WTC11 (cell line): ENCODE measurements around the gene CAPN11. TPM values are rescaled to one million over a fixed set of nuclear protein-coding genes. Genes with fewer than 3 reads are reported as not detected.

ENCODE experiments used
- ATAC-seq: fragments of 200-7000 bp; cut with Tn5 transposase; 2 replicates; pipeline ENCODE4 v1.10.0; 2021; ENCODE audit warnings: mild to moderate bottlenecking, moderate library complexity
- CTCF ChIA-PET: fragments of 300-600 bp; sonication (Branson Sonifier 250); formaldehyde crosslinking; loops from one replicate; lab custom pipeline; 2021; ENCODE audit warnings: antibody characterized with exemption; lab: Charles Lee
- POLR2A ChIA-PET: fragments of 350-600 bp; sonication (Branson Sonifier 250); formaldehyde crosslinking; loops from one replicate; lab custom pipeline; 2021; ENCODE audit warnings: antibody characterized with exemption; lab: Charles Lee
- DNase-seq: peaks from one replicate; pipeline ENCODE4 v3.0.0; 2021; ENCODE audit warnings: low spot score
- H3K27ac Mint-ChIP-seq: 2 replicates; pipeline ENCODE4 v1.8.0; 2021; ENCODE audit warnings: mixed read lengths
- H3K27me3 Mint-ChIP-seq: 2 replicates; pipeline ENCODE4 v1.8.0; 2021; ENCODE audit warnings: low read depth, mild to moderate bottlenecking, moderate library complexity, mixed read lengths
- H3K36me3 Mint-ChIP-seq: 2 replicates; pipeline ENCODE4 v1.8.0; 2021; ENCODE audit warnings: mixed read lengths
- H3K4me1 Mint-ChIP-seq: 2 replicates; pipeline ENCODE4 v1.8.0; 2022; ENCODE audit warnings: mixed read lengths
- H3K4me3 Mint-ChIP-seq: 2 replicates; pipeline ENCODE4 v1.8.0; 2021; ENCODE audit warnings: mild to moderate bottlenecking, moderate library complexity, mixed read lengths
- H3K9me3 Mint-ChIP-seq: 2 replicates; pipeline ENCODE4 v1.8.0; 2021; ENCODE audit warnings: mixed read lengths
- ESRRA ChIP-seq: sonication (generic); formaldehyde crosslinking; IDR thresholded peaks from 2 replicates; pipeline ENCODE4 v1.8.1; 2022; ENCODE audit warnings: mild to moderate bottlenecking, missing genetic modification reagents, borderline replicate concordance
- HMGA2 ChIP-seq: fragments of 250-450 bp; sonication (Bioruptor Pico); IDR thresholded peaks from 2 replicates; pipeline ENCODE4 v1.4.0; 2021; ENCODE audit warnings: mild to moderate bottlenecking, moderate library complexity
- MYBL2 ChIP-seq: sonication (generic); formaldehyde crosslinking; IDR thresholded peaks from 2 replicates; pipeline ENCODE4 v1.8.1; 2023; ENCODE audit warnings: mild to moderate bottlenecking, moderate library complexity, missing genetic modification reagents
- RELA ChIP-seq: sonication (generic); formaldehyde crosslinking; IDR thresholded peaks from 2 replicates; pipeline ENCODE4 v1.8.1; 2022; ENCODE audit warnings: missing genetic modification reagents, mild to moderate bottlenecking, borderline replicate concordance
- SP1 ChIP-seq: sonication (generic); formaldehyde crosslinking; conservative IDR thresholded peaks from 2 replicates; pipeline ENCODE4 v1.8.1; 2022; ENCODE audit warnings: missing genetic modification reagents
- ZNF121 ChIP-seq: sonication (generic); formaldehyde crosslinking; IDR thresholded peaks from 2 replicates; pipeline ENCODE4 v1.8.0; 2023; ENCODE audit warnings: missing genetic modification reagents
- ZNF232 ChIP-seq: sonication (generic); formaldehyde crosslinking; IDR thresholded peaks from 2 replicates; pipeline ENCODE4 v1.8.0; 2022; ENCODE audit warnings: mild to moderate bottlenecking, missing genetic modification reagents
- ZNF416 ChIP-seq: fragments of 250-450 bp; sonication (Bioruptor Pico); IDR thresholded peaks from 2 replicates; pipeline ENCODE4 v1.9.0; 2021; ENCODE audit warnings: mild to moderate bottlenecking, inconsistent platforms
- ZNF423 ChIP-seq: fragments of 250-450 bp; sonication (Bioruptor Pico); IDR thresholded peaks from 2 replicates; pipeline ENCODE4 v2.1.2; 2022; ENCODE audit warnings: mild to moderate bottlenecking, moderate library complexity
- total RNA-seq: library from RNA; stranded (reverse); gene quantifications from 3 replicates; pipeline ENCODE4 v1.2.3, GENCODE V29; 2021
- TF ChIP-seq, protein P1 (sequence below): sonication (generic); formaldehyde crosslinking; conservative IDR thresholded peaks from 2 replicates; pipeline ENCODE4 v1.8.1; 2022; ENCODE audit warnings: mild to moderate bottlenecking, missing genetic modification reagents
- TF ChIP-seq, protein P2 (sequence below): sonication (generic); formaldehyde crosslinking; IDR thresholded peaks from 2 replicates; pipeline ENCODE4 v1.8.0; 2023; ENCODE audit warnings: mild to moderate bottlenecking, missing genetic modification reagents
- TF ChIP-seq, protein P3 (sequence below): sonication (generic); formaldehyde crosslinking; IDR thresholded peaks from 2 replicates; pipeline ENCODE4 v1.8.0; 2022; ENCODE audit warnings: mild to moderate bottlenecking, missing genetic modification reagents
- TF ChIP-seq, protein P4 (sequence below): sonication (generic); formaldehyde crosslinking; IDR thresholded peaks from 2 replicates; pipeline ENCODE4 v1.8.1; 2023; ENCODE audit warnings: mild to moderate bottlenecking, moderate library complexity, missing genetic modification reagents
- TF ChIP-seq, protein P5 (sequence below): sonication (generic); formaldehyde crosslinking; IDR thresholded peaks from 2 replicates; pipeline ENCODE4 v1.8.1; 2023; ENCODE audit warnings: mild to moderate bottlenecking, missing genetic modification reagents, moderate library complexity
- TF ChIP-seq, protein P6 (sequence below): sonication (generic); formaldehyde crosslinking; IDR thresholded peaks from 2 replicates; pipeline ENCODE4 v1.8.0; 2023; ENCODE audit warnings: missing genetic modification reagents
- TF ChIP-seq, protein P7 (sequence below): fragments of 250-450 bp; sonication (Bioruptor Pico); conservative IDR thresholded peaks from 2 replicates; pipeline ENCODE4 v1.9.0; 2021; ENCODE audit warnings: mild to moderate bottlenecking
- TF ChIP-seq, protein P8 (sequence below): fragments of 250-450 bp; sonication (Bioruptor Pico); IDR thresholded peaks from 2 replicates; pipeline ENCODE4 v1.9.0; 2021; ENCODE audit warnings: moderate library complexity, mild to moderate bottlenecking, inconsistent platforms, borderline replicate concordance
- TF ChIP-seq, protein P9 (sequence below): sonication (generic); formaldehyde crosslinking; IDR thresholded peaks from 2 replicates; pipeline ENCODE4 v1.8.1; 2022; ENCODE audit warnings: mild to moderate bottlenecking, moderate library complexity, missing genetic modification reagents

The CAPN11 gene
- total RNA-seq, 1 experiment from 2014 or later: 2.3 TPM

DNA sequence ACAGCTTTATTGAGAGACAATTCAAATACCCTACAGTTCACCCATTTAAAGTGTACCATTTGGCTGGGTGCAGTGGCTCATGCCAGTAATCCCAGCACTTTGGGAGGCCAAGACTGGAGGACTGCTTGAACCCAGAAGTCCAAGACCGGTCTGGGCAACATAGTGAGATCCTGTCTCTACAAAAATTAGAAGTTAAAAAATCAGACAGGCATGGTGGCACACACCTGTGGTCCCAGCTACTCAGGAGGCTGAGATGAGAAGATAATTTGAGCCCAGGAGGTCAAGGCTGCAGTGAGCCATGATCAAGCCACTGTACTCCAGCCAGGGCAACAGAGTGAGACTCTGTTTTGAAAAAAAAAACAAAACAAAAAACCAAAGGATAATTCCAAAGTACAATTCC is 8.9 kb downstream of the CAPN11 start:
- Mint-ChIP-seq H3K4me1 (peaks cover 36% of the 10 kb centered on the region), H3K27ac (no peak overlapping the region), H3K4me3 (no peak overlapping the region), H3K27me3 (peaks cover 5% of the 10 kb centered on the region; the same call in 1 of the 2 replicates), H3K9me3 (peaks cover 8% of the 10 kb centered on the region), H3K36me3 (peaks cover 4% of the 10 kb centered on the region; the same call in 1 of the 2 replicates)
- DNase-seq (no peak), ATAC-seq (no peak)
- CTCF ChIA-PET: interaction anchor here (0.9 to 1.4 kb wide), 3 partner anchors 45 to 79 kb away, joined by 3 to 5 read pairs (median 4); partner anchors contain the start of gene HSP90AB1
- peak; percentile 88 for TF ChIP-seq ZNF121 (CRISPR knock-in tag)
- TF ChIP-seq HMGA2 (CRISPR knock-in tag): no peak
- no peak for TF ChIP-seq ESRRA (CRISPR knock-in tag)
- POLR2A ChIA-PET: no interaction called here

DNA sequence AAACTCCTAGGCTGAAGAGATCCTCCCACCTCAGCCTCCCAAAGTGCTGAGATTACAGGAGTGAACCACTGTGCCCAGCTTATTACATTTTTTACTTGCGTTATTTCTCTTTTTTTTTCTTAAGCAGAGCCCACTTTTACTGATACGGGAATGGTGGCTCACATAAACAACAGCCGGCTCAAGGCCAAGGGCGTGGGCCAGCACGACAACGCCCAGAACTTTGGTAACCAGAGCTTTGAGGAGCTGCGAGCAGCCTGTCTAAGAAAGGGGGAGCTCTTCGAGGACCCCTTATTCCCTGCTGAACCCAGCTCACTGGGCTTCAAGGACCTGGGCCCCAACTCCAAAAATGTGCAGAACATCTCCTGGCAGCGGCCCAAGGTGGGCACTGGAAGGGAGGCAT is 10.5 kb downstream of the CAPN11 start:
- H3K36me3 Mint-ChIP-seq: peaks cover 4% of the 10 kb centered on the region; the same call in 1 of the 2 replicates
- DNase-seq (no peak), ATAC-seq (no peak)
- peaks cover 8% of the 10 kb centered on the region for H3K9me3 Mint-ChIP-seq
- H3K27me3 Mint-ChIP-seq: peaks cover 5% of the 10 kb centered on the region; the same call in 1 of the 2 replicates
- ChIA-PET POLR2A (interaction anchor here (1.0 kb wide), 1 partner anchor 50 kb away, joined by 4 read pairs; no protein-coding TSS in a partner anchor), CTCF (interaction anchor here (0.5 to 2.7 kb wide), 7 partner anchors 33 to 144 kb away, joined by 3 to 14 read pairs (median 5); partner anchors contain the start of gene AARS2)
- H3K4me3 Mint-ChIP-seq: no peak overlapping the region
- no peak for TF ChIP-seq ZNF232
- TF ChIP-seq ESRRA (CRISPR knock-in tag): no peak
- TF ChIP-seq RELA: no peak
- TF ChIP-seq, protein P1, sequence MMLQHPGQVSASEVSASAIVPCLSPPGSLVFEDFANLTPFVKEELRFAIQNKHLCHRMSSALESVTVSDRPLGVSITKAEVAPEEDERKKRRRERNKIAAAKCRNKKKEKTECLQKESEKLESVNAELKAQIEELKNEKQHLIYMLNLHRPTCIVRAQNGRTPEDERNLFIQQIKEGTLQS (CRISPR knock-in tag): no peak
- TF ChIP-seq, protein P2, sequence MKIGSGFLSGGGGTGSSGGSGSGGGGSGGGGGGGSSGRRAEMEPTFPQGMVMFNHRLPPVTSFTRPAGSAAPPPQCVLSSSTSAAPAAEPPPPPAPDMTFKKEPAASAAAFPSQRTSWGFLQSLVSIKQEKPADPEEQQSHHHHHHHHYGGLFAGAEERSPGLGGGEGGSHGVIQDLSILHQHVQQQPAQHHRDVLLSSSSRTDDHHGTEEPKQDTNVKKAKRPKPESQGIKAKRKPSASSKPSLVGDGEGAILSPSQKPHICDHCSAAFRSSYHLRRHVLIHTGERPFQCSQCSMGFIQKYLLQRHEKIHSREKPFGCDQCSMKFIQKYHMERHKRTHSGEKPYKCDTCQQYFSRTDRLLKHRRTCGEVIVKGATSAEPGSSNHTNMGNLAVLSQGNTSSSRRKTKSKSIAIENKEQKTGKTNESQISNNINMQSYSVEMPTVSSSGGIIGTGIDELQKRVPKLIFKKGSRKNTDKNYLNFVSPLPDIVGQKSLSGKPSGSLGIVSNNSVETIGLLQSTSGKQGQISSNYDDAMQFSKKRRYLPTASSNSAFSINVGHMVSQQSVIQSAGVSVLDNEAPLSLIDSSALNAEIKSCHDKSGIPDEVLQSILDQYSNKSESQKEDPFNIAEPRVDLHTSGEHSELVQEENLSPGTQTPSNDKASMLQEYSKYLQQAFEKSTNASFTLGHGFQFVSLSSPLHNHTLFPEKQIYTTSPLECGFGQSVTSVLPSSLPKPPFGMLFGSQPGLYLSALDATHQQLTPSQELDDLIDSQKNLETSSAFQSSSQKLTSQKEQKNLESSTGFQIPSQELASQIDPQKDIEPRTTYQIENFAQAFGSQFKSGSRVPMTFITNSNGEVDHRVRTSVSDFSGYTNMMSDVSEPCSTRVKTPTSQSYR (CRISPR knock-in tag): no peak
- TF ChIP-seq, protein P3, sequence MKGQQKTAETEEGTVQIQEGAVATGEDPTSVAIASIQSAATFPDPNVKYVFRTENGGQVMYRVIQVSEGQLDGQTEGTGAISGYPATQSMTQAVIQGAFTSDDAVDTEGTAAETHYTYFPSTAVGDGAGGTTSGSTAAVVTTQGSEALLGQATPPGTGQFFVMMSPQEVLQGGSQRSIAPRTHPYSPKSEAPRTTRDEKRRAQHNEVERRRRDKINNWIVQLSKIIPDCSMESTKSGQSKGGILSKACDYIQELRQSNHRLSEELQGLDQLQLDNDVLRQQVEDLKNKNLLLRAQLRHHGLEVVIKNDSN (CRISPR knock-in tag): no peak
- TF ChIP-seq, protein P4, sequence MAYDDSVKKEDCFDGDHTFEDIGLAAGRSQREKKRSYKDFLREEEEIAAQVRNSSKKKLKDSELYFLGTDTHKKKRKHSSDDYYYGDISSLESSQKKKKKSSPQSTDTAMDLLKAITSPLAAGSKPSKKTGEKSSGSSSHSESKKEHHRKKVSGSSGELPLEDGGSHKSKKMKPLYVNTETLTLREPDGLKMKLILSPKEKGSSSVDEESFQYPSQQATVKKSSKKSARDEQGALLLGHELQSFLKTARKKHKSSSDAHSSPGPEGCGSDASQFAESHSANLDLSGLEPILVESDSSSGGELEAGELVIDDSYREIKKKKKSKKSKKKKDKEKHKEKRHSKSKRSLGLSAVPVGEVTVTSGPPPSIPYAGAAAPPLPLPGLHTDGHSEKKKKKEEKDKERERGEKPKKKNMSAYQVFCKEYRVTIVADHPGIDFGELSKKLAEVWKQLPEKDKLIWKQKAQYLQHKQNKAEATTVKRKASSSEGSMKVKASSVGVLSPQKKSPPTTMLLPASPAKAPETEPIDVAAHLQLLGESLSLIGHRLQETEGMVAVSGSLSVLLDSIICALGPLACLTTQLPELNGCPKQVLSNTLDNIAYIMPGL (CRISPR knock-in tag): no peak
- no peak overlapping the region for H3K27ac Mint-ChIP-seq
- H3K4me1 Mint-ChIP-seq: peaks cover 31% of the 10 kb centered on the region

DNA sequence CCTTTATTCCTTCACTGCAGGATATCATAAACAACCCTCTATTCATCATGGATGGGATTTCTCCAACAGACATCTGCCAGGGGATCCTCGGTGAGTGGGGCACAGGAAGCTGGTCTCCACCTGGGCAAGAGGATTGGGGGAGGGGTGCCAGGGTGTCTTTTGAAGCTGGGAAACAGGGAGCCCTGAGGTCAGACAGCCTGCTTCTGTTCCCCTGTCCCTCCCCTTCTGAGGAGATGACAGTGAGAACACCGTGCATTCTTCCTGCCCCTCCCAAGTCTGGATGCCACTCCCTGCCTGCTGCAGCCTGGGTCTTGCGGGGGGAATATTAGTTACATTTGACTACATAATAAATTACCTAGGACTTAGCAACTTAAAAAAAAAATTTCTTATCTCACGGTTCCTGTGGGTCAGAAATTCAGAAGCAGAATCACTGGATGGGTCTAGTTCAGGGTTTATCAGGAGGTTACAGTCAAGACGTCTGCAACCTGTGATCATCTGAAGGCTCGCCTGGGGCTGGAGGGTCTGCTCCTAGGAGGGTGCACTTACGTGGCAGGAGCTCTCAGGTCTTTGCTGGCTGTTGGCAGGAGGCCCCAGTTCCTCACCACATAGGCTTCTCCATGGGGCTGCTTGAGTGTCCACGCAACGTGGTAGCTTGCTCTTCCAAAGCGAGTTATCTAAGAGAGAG is 11.4 kb downstream of the CAPN11 start:
- ATAC-seq (no peak), DNase-seq (no peak)
- Mint-ChIP-seq H3K27ac (no peak overlapping the region), H3K27me3 (peaks cover 5% of the 10 kb centered on the region; the same call in 1 of the 2 replicates), H3K36me3 (peaks cover 4% of the 10 kb centered on the region; the same call in 1 of the 2 replicates), H3K4me3 (no peak overlapping the region), H3K9me3 (peaks cover 8% of the 10 kb centered on the region), H3K4me1 (peaks cover 24% of the 10 kb centered on the region)
- ChIA-PET POLR2A (interaction anchor here (1.0 kb wide), 1 partner anchor 49 kb away, joined by 4 read pairs; no protein-coding TSS in a partner anchor), CTCF (interaction anchor here (0.6 to 2.7 kb wide), 6 partner anchors 32 to 143 kb away, joined by 3 to 14 read pairs (median 6); partner anchors contain the start of gene AARS2)
- no peak for TF ChIP-seq ZNF423
- TF ChIP-seq, protein P5, sequence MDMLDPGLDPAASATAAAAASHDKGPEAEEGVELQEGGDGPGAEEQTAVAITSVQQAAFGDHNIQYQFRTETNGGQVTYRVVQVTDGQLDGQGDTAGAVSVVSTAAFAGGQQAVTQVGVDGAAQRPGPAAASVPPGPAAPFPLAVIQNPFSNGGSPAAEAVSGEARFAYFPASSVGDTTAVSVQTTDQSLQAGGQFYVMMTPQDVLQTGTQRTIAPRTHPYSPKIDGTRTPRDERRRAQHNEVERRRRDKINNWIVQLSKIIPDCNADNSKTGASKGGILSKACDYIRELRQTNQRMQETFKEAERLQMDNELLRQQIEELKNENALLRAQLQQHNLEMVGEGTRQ: no peak
- TF ChIP-seq, protein P6, sequence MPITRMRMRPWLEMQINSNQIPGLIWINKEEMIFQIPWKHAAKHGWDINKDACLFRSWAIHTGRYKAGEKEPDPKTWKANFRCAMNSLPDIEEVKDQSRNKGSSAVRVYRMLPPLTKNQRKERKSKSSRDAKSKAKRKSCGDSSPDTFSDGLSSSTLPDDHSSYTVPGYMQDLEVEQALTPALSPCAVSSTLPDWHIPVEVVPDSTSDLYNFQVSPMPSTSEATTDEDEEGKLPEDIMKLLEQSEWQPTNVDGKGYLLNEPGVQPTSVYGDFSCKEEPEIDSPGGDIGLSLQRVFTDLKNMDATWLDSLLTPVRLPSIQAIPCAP (CRISPR knock-in tag): no peak
- TF ChIP-seq MYBL2: no peak
- no peak for TF ChIP-seq SP1 (CRISPR knock-in tag)
- TF ChIP-seq, protein P7, sequence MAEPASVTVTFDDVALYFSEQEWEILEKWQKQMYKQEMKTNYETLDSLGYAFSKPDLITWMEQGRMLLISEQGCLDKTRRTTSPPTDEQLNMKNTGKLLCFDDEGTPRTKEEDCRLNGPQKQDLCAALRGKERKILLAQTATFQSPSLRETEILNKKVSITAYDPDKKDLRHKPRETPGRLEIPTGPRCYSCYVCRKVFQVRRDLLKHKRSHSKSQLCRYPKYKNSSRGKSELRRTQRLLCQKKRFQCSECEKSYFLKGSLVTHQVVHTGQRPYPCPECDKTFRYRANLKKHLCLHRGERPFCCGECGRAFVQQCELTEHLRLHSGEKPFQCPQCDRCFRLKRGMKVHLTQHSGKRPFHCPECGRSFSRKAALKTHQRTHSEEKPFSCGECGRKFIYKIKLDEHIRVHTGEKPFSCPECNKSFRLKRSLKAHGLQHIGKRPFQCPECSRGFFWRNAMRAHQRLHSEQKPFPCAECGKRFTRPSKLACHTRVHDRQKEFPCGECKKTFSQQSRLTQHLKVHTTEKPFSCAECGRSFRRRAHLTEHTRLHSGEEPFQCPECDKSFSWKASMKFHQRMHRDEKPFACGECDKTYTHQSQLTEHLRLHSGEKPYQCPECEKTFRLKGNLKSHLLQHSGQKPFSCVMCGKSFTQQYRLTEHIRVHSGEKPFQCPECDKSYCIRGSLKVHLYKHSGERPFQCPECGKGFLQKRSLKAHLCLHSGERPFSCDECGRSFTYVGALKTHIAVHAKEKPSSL (CRISPR knock-in tag): no peak
- TF ChIP-seq, protein P8, sequence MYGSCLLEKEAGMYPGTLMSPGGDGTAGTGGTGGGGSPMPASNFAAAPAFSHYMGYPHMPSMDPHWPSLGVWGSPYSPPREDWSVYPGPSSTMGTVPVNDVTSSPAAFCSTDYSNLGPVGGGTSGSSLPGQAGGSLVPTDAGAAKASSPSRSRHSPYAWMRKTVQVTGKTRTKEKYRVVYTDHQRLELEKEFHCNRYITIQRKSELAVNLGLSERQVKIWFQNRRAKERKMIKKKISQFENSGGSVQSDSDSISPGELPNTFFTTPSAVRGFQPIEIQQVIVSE (CRISPR knock-in tag): no peak
- no peak for TF ChIP-seq ZNF416
- TF ChIP-seq, protein P9, sequence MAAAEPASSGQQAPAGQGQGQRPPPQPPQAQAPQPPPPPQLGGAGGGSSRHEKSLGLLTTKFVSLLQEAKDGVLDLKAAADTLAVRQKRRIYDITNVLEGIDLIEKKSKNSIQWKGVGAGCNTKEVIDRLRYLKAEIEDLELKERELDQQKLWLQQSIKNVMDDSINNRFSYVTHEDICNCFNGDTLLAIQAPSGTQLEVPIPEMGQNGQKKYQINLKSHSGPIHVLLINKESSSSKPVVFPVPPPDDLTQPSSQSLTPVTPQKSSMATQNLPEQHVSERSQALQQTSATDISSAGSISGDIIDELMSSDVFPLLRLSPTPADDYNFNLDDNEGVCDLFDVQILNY (CRISPR knock-in tag): no peak
